Muscle of leg (tissue), 11 donors: Measurements from ENCODE around the gene GALNT18. TPM values are rescaled to one million over a fixed set of nuclear protein-coding genes. Genes with fewer than 3 reads are reported as not detected.

Source experiments
- DNase-seq: peaks from one replicate; pipeline ENCODE4 v3.0.0; 2013
- H3K27ac ChIP-seq: one replicate; pipeline ENCODE4 v1.5.1; 2013; ENCODE audit warnings: mild to moderate bottlenecking, low read length, control low read depth
- H3K27me3 ChIP-seq: one replicate; pipeline ENCODE4 v1.6.1; 2013; ENCODE audit warnings: low read length; ENCODE audit not compliant: control insufficient read depth, insufficient read depth
- H3K36me3 ChIP-seq: one replicate; pipeline ENCODE4 v1.6.1; 2013; ENCODE audit warnings: low read length; ENCODE audit not compliant: control insufficient read depth, insufficient read depth
- H3K4me1 ChIP-seq: one replicate; pipeline ENCODE4 v1.6.1; 2013; ENCODE audit warnings: low read length; ENCODE audit not compliant: control insufficient read depth, insufficient read depth
- H3K4me3 ChIP-seq: one replicate; pipeline ENCODE4 v1.5.1; 2013; ENCODE audit warnings: low read length, control low read depth
- H3K9me3 ChIP-seq: replicated peaks from 2 replicates; pipeline ENCODE4 v1.6.1; 2013; ENCODE audit warnings: low read depth, low read length; ENCODE audit not compliant: control insufficient read depth
- WGBS: methylation state at CpG from one replicate; pipeline ENCODE4 v1.1.5; 2013; ENCODE audit warnings: missing lambda C conversion rate; ENCODE audit not compliant: insufficient coverage; 5-methylcytosine and 5-hydroxymethylcytosine counted together
- polyA plus RNA-seq, 8 donors: library from polyadenylated mRNA; unstranded; fragments of 120-200 nt; gene quantifications; one replicate each; pipeline versions ENCODE4 v1.2.1 to v1.2.3, GENCODE V29; 2013; ENCODE audit warnings: inconsistent platforms in 1 of 8, low replicate concordance in 1 of 8; ENCODE audit not compliant: insufficient read length in 8 of 8, insufficient read depth in 1 of 8
- total RNA-seq: library from RNA; stranded (reverse); fragments of 120-200 nt; gene quantifications from one replicate; pipeline ENCODE4 v1.2.4, GENCODE V29; 2013

The GALNT18 gene
- total and polyA plus RNA-seq, 9 donors = 7.7 to 17.7 (median 11.6) TPM

- WGBS = no CpG with 5 or more reads among the region's 2 CpGs
Measured at GRCh38 chr11:11247576-11247975, 374.2 kb downstream of the GALNT18 start.

DNA sequence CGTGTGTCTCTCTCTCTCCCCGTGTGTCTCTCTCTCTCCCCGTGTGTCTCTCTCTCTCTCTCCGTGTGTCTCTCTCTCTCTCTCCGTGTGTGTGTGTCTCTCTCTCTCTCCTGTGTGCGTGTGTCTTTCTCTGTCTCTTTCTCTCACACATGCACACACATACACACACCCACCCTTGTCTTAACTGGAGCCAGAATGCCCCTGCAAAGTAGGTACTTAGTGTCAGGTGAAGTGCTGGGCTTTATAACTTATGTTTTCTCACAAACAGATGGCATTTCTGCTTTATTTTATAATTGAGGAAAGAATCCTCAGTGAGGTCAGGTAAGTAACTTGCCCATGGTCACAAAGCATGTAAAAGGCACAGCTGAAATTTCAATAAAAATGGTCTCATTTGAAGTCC lies 374.7 kb downstream of the GALNT18 start:
- Histone ChIP-seq H3K27ac (no peak overlapping the region), H3K4me1 (peaks cover 24% of the 10 kb centered on the region), H3K36me3 (no peaks in the 10 kb centered on the region), H3K4me3 (no peak overlapping the region), H3K27me3 (no peaks in the 10 kb centered on the region), H3K9me3 (no peaks in the 10 kb centered on the region)
- no CpG with 5 or more reads among the region's 6 CpGs for WGBS
- no peak for DNase-seq

More at GRCh38 chr11:11247576-11247975, 374.2 kb downstream of the GALNT18 start:
- Histone ChIP-seq H3K4me3 (no peak overlapping the region), H3K36me3 (no peaks in the 10 kb centered on the region), H3K9me3 (no peaks in the 10 kb centered on the region), H3K27ac (no peak overlapping the region), H3K27me3 (no peaks in the 10 kb centered on the region), H3K4me1 (peaks cover 24% of the 10 kb centered on the region)
- DNase-seq = no peak

GRCh38 chr11:11246166-11246565 lies 375.6 kb downstream of the GALNT18 start:
- no peaks in the 10 kb centered on the region for H3K9me3 ChIP-seq
- H3K4me3 ChIP-seq = no peak overlapping the region
- no peaks in the 10 kb centered on the region for H3K36me3 ChIP-seq
- H3K27ac ChIP-seq = no peak overlapping the region
- no peak for DNase-seq
- WGBS = no CpG with 5 or more reads among the region's 1 CpG
- no peaks in the 10 kb centered on the region for H3K27me3 ChIP-seq
- H3K4me1 ChIP-seq = peaks cover 25% of the 10 kb centered on the region

GRCh38 chr11:11245453-11245852 lies 376.4 kb downstream of the GALNT18 start:
- Histone ChIP-seq H3K9me3 (no peaks in the 10 kb centered on the region), H3K4me3 (no peak overlapping the region), H3K27me3 (no peaks in the 10 kb centered on the region), H3K36me3 (no peaks in the 10 kb centered on the region), H3K27ac (peak overlapping the region; percentile 95), H3K4me1 (peaks cover 25% of the 10 kb centered on the region)
- 15% methylated on average over 3 of the region's 3 CpGs for WGBS
- DNase-seq = peak; percentile 84

- DNase-seq = peak; percentile 68
- Histone ChIP-seq H3K4me3 (no peak overlapping the region), H3K27me3 (no peaks in the 10 kb centered on the region), H3K9me3 (no peaks in the 10 kb centered on the region), H3K36me3 (no peaks in the 10 kb centered on the region), H3K27ac (peak overlapping the region; percentile 95), H3K4me1 (peaks cover 25% of the 10 kb centered on the region)
- WGBS = no CpG with 5 or more reads among the region's 2 CpGs
Measured at GRCh38 chr11:11244470-11245080, 377.2 kb downstream of the GALNT18 start.

DNA sequence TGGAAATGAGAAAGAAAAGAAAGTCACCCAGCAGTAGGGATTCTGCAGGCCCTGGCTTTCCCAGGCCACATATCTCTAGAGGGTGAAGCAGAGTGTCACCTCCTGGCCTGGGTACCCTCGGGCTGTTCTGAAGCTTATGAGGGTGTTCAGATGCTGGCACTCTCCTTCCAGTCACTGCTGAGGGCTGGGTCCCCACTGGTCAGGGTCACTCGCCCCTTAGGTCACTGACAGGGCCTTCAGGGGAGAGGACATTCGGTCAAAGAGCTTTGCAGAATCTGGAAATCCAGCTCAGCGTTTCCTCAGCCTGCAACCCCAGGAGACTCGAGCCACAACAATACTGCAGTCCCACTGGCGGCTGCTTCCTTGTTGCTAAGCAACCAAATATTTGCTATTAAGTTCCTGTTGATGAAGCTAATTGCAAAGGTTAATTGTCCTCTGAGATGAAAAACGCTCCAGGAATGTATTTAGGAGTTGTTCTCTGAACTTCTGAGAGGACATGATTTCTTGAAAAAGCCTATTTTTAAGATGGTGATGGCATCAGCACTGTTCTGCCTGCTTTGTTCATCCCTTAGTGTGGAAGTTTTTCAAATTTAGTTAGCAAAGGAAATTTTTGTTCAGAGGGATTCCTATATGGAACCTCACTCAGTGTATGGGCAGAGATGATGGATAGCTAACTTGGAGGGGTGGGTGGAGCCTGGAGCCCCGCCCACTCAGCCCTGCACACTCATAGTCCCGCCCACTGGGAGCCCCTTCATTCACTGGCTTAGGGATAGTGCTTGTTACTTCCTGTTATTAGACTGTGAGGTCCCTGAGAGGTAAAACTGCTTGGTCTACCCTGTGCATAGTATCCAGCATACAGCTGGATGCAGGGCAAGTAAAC lies 378.0 kb downstream of the GALNT18 start:
- H3K36me3 ChIP-seq = no peaks in the 10 kb centered on the region
- H3K9me3 ChIP-seq = no peaks in the 10 kb centered on the region
- H3K27me3 ChIP-seq = no peaks in the 10 kb centered on the region
- H3K27ac ChIP-seq = peak overlapping the region; percentile 95
- H3K4me3 ChIP-seq = no peak overlapping the region
- H3K4me1 ChIP-seq = peaks cover 25% of the 10 kb centered on the region
- WGBS = 24% methylated on average over 4 of the region's 9 CpGs
- peak; percentile 83 for DNase-seq

DNA sequence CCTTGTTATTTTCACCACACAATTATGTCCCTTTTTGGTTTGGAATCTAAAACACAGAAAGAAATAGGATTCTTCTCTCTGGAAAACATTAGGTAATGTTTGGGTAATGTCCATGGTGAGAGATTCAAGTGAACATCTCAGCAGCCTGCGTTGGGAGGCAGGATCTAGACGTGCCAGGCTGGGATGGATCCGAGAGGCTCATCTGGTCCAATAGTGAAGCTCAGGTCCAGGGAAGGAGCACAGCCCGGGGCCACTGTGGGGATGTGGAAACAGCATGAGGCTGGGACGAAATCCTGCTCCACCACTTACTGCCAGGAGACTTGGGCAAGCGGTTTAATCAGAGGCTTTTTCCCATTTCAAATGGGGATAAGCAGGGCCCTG lies 378.6 kb downstream of the GALNT18 start:
- Histone ChIP-seq H3K27ac (peak overlapping the region; percentile 95), H3K4me3 (no peak overlapping the region)
- 20% methylated on average over 1 of the region's 6 CpGs for WGBS

GRCh38 chr11:11241284-11241683 lies 380.5 kb downstream of the GALNT18 start:
- no peak for DNase-seq
- Histone ChIP-seq H3K4me1 (peaks cover 34% of the 10 kb centered on the region), H3K36me3 (no peaks in the 10 kb centered on the region), H3K4me3 (no peak overlapping the region), H3K27me3 (no peaks in the 10 kb centered on the region), H3K27ac (peak overlapping the region; percentile 49), H3K9me3 (no peaks in the 10 kb centered on the region)
- WGBS = 78% methylated on average over 1 of the region's 2 CpGs

More for the DNA sequence above, 378.6 kb downstream of the GALNT18 start:
- Histone ChIP-seq H3K9me3 (no peaks in the 10 kb centered on the region), H3K4me1 (peaks cover 27% of the 10 kb centered on the region), H3K36me3 (no peaks in the 10 kb centered on the region), H3K27me3 (no peaks in the 10 kb centered on the region)
- DNase-seq = peak; percentile 92

DNA sequence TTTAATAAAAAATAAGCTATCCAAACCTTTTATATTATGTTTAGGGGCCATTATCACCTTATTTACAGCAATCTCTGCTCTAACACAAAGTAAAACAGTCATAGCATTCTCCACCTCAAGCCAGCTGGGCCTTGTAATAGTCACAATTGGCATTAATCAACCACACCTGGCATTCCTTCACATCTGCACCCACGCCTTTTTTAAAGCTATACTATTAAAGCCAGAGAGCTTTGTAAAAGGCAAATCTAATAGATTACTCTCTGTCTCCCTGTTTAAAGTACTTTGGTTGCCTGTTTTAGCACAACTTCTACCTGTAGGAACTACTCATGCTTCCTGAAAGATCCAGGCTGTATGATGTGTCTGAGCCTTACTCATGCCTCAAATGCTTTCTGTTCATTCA lies 381.8 kb downstream of the GALNT18 start:
- peaks cover 31% of the 10 kb centered on the region for H3K4me1 ChIP-seq
- no peaks in the 10 kb centered on the region for H3K9me3 ChIP-seq
- H3K36me3 ChIP-seq = no peaks in the 10 kb centered on the region
- no peaks in the 10 kb centered on the region for H3K27me3 ChIP-seq
- no peak overlapping the region for H3K27ac ChIP-seq
- DNase-seq = no peak
- no peak overlapping the region for H3K4me3 ChIP-seq
- no CpG with 5 or more reads among the region's 1 CpG for WGBS

DNA sequence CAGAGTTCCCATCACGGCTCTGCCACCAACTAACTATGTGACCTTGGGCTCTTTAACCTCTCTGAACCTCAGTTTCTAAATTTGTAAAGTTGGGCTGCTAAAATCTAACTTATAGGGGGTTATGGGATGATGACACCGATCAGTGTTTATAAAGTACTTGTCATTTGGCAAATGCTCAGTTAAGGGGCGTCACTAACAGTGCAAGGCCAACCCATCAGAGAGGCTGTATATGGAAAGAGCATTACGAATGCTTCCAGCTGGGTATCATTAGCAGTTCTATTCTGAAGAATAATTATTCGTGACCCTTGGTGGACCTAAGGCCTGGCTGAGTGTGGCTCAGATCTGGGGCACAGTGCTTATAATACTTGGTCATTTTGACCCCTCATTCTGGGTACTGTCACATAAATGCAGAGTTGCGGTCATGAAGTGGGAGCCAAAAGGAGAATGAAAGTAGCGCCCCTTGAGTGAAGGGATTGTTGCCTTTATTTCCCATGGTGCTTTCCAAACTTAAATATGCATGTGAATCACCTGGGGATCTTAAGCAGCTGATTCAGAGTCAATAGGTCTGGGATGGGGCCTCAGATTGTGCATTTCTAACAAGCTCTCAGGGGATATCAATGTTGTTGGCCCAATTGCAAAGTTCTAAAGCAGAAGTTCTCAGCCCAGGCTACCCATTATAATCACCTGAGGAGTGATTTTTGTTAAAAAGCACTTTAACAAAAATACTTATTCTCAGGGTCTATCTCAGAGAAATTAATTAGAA lies 384.6 kb downstream of the GALNT18 start:
- DNase-seq = peak; percentile 85
- Histone ChIP-seq H3K27ac (peak overlapping the region; percentile 65), H3K9me3 (no peaks in the 10 kb centered on the region), H3K27me3 (peaks cover 3% of the 10 kb centered on the region), H3K4me3 (no peak overlapping the region), H3K36me3 (no peaks in the 10 kb centered on the region), H3K4me1 (peaks cover 12% of the 10 kb centered on the region)
- 42% methylated on average over 5 of the region's 7 CpGs for WGBS
